Panc1 (cell line): Measurements from ENCODE around the gene ADARB2.

Source experiments
- CTCF ChIP-seq: fragments of 450-650 bp; IDR thresholded peaks from 2 replicates; pipeline ENCODE4 v1.5.1; 2017; ENCODE audit warnings: mild to moderate bottlenecking
- POLR2AphosphoS5 ChIP-seq: IDR thresholded peaks from 2 replicates; pipeline ENCODE4 v1.6.1; 2012; ENCODE audit warnings: mild to moderate bottlenecking, low read depth, low read length, moderate library complexity
- REST ChIP-seq, 2 experiments: IDR thresholded peaks; 2 replicates each; pipeline ENCODE4 v1.6.1; 2011 to 2012; ENCODE audit warnings: low read depth in 2 of 2, control low read depth in 1 of 2, low read length in 1 of 2, mild to moderate bottlenecking in 1 of 2, moderate library complexity in 1 of 2; ENCODE audit not compliant: insufficient read depth in 1 of 2
- SIN3A ChIP-seq: IDR thresholded peaks from 2 replicates; pipeline ENCODE4 v1.6.1; 2012; ENCODE audit warnings: low read depth, mild to moderate bottlenecking, low read length, moderate library complexity, borderline replicate concordance; ENCODE audit not compliant: insufficient read depth
- TCF7L2 ChIP-seq: IDR thresholded peaks from 2 replicates; pipeline ENCODE4 v1.6.1; 2011; ENCODE audit warnings: mild to moderate bottlenecking, low read depth, low read length, inconsistent platforms

- TF ChIP-seq POLR2AphosphoS5 (no peak), REST (IDR thresholded peaks at IDR 0.05; ENCODE audit: insufficient read depth in 1 of 2, low read depth in 2 of 2, low read length in 1 of 2) (no peak), CTCF (no peak), SIN3A (no peak), TCF7L2 (no peak)
These were observed 192.4 kb downstream of the ADARB2 start for GRCh38 chr10:1544929-1545328.
